HG03175 (cell line): ENCODE data around the gene ZNF580.

Experiments
- ATAC-seq: cut with Tn5 transposase; IDR thresholded peaks from one replicate; pipeline ENCODE4 v1.9.1; 2021; ENCODE audit warnings: mild to moderate bottlenecking, moderate library complexity; ENCODE audit not compliant: unreplicated experiment

The ZNF580 gene

DNA sequence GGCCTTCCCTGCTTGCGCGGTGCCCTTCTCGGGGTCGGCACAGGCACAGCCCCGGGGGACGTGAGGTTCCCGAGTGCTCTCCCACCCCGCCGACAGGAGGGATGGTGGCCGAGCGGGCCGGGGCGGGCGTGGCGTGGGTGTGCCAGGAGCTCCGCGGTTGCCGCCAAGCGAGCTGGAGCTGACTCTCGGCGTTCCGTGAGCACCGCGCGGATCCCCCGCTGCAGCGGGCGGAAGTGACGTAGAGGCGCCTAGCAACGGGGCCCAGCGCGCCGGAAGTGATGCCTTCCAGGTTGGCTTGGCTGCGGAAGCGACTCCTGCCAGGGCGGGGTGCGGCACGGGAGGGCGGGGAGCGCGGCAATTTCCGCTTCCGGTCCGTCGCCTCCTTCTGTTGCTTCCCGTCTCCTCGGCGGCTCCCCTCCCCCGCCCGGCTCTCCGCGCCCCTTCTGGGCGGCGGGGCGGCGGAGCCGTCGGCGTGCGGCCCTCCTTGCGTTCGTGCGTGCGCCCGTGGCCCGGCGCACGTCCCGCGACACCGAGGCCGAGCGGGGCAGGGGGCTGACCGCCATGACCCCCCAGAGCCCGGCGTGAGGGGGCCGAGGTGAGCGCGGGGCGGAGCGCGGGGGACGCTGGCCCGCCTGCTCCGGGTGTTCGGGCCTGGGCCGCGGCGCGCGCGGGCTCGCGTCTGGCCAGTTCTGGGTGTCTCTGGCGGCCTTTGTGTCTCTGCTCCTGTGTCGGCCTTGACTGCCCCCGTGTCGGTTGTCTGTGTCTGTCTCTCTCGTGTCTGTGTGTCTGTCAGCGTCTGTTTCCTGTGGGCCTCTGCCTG, 34.2 kb downstream of the ZNF580 start, which contains the start of gene EPN1:
Gene EPN1, plus strand, starts transcription at position 386 of the 820 bp plus-strand sequence. CDS start 3,402 bp downstream, outside the sequence.
- ATAC-seq: peak; percentile 63

DNA sequence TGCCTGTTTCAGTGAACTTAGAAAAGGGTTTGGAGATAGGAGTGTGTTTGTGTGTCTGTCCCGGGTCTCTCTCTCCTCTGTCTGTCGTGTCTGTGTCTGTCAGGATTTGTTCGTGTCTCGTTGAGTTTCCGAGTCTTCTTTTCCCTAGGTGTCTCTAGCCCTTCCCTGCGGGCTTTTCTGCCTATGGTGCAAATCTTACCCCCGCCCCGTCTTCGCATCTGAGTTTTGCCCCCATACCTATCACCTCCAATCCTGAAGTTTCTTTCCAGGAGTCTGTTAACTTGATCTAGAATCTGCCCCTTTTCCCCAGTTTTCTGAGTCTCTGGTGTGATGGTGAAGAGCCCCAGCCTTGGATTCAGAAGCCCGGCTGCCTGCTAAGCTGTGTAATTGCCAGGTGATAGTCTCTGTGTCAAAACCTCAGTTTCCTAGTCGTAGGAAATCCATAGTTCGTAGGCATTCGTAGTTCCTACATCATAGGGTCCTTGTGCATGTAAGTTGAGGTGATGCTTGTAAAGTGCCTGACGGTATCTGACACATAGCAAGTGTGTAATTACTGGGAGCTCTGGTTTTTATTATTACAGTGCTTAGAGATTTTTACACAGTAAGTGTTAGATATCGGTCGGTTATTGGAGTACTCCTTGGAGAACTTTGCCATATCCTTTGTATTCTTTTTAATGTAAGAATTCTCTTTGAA, 35.0 kb downstream of the ZNF580 start:
- ATAC-seq: no peak

- no peak for ATAC-seq
Measured at GRCh38 chr19:55676383-55676782, 35.6 kb downstream of the ZNF580 start.

GRCh38 chr19:55676889-55677505, 36.2 kb downstream of the ZNF580 start:
- no peak for ATAC-seq

GRCh38 chr19:55677572-55678028, 36.8 kb downstream of the ZNF580 start:
- ATAC-seq: no peak

- peak; percentile 77 for ATAC-seq
Measured at GRCh38 chr19:55678121-55678671, 37.4 kb downstream of the ZNF580 start.

- no peak for ATAC-seq
Measured at GRCh38 chr19:55679343-55680257, 38.8 kb downstream of the ZNF580 start.

GRCh38 chr19:55680339-55681130, 39.7 kb downstream of the ZNF580 start:
- ATAC-seq: no peak

DNA sequence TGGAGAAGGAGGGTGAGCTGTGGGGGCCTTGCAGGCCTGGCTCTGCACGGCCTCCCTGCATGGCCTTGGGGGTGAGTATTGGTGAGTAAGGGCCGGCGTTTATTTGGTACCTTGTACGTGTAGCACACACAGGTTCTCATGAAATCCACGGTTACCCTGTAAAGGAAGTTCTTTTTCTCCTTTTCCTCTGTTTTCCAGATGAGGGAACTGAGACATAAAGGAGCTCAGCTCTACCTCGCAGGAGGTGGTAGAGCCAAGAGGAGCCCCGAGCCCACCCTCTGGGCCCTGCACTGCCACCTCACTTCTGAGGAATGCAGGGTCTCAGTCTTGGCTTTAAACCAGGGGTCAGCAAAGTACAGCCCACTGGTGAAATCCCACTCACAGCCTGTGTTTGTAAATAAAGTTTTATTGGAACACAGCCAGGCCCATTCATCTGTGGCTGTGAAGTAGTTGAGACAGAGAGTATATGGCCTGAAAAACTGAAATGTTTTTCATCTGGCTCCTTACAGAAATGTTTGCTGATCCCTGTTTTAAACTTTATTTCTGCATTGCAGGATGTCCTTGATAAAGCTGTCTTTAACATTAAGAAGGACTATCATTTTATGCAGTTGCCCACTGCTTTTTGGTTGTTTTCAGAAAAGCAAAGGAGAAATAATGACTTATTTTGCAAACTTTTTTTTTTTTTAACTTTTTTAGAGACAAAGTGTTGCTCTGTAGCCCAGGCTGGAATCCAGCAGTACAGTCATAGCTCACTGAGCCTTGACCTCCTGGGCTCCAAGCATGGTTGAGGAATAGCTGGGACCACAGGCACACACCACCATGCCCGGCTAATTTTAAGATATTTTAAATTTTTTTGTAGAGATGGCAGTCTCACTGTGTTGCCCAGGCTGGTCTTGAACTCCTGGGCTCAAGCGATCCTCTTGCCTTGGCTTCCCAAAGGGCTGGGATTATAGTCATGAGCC, 40.6 kb downstream of the ZNF580 start:
- no peak for ATAC-seq

- ATAC-seq: no peak
Measured at GRCh38 chr19:55683449-55684261, 42.9 kb downstream of the ZNF580 start.

DNA sequence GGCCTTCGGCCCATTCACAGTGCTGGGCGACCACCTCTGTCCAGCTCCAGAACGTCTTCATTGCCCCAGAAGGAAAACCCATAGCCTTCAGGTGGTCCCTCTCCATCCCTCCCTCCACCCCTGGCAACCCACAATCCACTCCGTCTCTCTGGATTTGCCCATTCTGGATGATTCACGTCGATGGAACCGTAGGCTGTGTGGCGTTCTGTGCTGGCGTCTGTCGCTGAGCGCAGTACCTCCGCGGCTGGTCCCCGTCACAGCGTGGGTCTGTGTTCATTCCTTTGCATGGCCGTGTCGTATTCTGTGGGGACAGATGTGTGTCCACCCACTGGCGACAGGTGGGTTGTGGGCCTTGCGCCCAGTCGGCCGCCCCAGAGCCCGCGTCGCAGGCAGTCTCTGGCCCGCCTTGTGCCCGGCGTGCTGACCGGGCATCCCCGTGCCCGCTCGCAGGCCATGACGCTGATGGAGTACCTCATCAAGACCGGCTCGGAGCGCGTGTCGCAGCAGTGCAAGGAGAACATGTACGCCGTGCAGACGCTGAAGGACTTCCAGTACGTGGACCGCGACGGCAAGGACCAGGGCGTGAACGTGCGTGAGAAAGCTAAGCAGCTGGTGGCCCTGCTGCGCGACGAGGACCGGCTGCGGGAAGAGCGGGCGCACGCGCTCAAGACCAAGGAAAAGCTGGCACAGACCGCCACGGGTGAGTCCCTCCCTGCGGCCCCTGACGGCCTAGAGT, 44.3 kb downstream of the ZNF580 start:
- no peak for ATAC-seq

DNA sequence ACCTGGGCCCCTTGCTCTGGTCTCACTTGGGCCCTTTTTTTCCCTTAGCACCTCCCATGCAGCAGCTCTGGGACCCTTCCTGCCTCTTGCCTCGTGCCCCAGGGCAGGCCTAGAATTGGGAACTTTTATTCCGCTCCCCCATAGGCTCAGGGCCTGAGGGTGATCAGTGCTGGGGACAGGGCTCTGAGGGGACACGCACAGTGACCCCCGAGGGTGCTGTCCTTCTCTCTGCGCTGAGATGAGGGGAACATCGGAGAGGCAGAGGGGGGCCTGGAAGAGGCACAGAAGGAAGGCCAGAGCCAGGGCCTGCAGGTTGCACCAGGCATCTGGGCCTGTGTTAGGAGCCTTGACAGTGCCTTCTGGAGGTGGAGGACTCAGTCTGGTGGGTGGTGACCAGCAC, 45.0 kb downstream of the ZNF580 start:
- ATAC-seq: no peak

DNA sequence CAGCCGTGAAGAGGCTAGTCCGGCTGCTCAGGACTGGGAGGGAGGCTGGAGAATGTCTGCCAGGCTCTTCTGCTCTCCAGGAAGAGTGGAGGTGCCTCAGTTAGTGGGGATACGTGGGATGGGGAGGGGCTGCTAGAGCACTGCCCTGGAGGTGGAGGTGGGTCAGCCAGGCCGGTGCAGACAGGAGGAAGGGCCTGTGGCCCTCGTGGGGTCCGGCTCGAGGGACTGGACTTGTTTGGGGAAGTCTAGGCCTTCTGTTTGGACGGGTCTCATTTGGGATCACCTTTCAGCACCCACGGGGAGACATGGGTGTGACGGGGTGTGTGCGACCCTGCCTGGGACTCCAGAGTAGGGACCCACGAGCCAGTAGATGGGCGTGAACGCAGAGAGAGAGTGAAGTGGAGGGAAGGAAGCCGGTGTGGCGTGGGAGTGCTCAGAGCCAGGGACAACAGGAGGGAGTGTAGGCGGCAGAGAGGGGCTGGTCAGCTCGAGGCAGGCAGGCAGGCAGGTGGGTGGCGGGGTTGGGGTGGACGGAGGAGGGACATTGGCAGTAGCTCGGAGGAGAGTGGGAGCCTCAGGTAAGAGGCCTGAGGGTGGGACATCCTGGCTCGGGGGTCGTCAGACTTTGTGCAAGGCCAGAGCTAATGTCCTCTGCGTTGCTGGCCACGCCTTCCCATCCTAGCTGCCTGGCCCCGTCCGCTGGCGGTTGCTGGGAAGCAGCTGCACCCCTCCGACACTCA, 45.7 kb downstream of the ZNF580 start:
- ATAC-seq: no peak

GRCh38 chr19:55687281-55688201, 46.7 kb downstream of the ZNF580 start:
- no peak for ATAC-seq
